ENCODE results near the gene HDGFL1.

DNA sequence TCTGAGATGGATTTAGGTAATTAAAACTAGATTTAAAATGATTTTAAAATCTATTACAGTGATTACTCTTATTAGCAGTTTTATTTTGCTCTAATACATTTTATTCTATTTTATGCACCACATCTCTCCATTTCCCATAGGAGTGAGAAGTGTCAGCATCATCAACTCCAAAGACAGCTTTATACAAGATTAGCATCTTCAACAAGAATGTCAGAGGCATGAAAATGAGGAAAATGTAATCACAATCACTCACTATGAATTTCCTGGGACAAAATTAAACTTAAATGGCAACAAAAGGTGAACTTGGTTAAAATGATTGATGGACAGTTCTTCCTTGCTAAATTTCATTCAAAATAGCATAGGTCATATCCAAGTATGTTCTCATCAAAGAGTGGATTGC, 19.8 kb downstream of the HDGFL1 start:
- TF ChIP-seq CTCF (conservative IDR thresholded peaks at IDR 0.05; ENCODE audit: low read depth, low read length) (no peak), EZH2 (IDR thresholded peaks at IDR 0.05; ENCODE audit: borderline replicate concordance, low read depth, low read length, poor library complexity, severe bottlenecking) (no peak)

Data from A673 (cell line).